GM21526 (cell line): ENCODE measurements around the gene SAMD13.

Experiments
- ATAC-seq: cut with Tn5 transposase; IDR thresholded peaks from one replicate; pipeline ENCODE4 v1.9.1; 2021; ENCODE audit warnings: moderate library complexity; ENCODE audit not compliant: unreplicated experiment, low FRiP score

The SAMD13 gene

DNA sequence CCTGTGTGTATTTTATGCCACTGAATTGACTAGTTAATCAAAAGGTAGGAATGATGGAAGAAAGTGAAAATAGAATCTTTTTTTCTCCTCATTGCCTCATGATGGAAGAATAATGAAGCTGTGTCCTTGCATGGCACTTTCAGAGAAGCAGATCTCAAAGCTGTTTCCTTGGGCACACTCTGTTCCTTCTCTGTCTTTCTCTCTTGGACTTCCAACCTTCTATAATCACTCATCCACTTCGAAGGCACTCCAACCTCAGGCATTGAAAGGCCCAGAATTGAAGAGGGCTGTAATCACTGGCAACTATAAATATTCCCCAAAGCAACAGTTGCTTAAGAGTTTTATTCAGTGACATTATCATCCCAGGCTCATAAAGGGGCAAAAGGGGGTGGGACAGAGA, 65.7 kb downstream of the SAMD13 start:
- no peak for ATAC-seq

DNA sequence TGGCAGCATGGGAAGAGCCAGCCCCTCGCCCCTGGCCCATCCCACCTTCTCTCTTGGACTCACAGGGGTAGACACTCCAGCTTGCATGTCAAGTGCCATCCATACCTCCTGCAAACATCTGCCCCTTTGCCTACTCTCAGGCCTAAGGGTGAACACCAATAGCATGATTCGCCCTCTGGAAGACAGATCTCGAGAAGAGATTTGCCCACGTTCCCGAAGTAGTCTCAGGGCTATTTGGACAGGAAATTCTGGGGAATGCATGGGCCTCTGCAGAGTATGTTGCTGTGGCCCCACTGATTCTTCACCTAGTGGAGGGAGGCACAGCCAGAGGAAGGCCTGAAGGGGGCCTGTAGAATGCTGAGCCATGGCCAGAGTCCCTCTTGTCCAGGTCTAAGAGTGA, 66.9 kb downstream of the SAMD13 start:
- no peak for ATAC-seq

DNA sequence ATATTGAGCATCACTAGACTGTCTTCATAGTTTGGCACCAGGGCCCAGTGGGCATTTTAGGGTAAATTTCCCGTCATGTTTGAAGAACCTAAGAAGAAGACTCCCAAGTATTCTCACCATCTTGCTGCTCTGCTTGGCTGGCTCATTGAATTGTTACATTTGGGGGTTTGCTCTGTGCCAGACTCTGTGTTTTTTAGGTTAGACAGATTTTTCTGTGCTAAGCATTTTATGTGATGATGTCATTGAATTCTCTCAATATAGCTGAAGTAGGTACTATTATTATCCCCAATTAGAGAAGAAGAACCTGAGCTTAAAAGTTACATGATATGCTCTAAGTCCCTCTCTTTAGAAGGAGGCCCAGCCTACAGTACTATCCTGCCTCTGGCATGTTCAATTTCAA, 68.8 kb downstream of the SAMD13 start:
- no peak for ATAC-seq

DNA sequence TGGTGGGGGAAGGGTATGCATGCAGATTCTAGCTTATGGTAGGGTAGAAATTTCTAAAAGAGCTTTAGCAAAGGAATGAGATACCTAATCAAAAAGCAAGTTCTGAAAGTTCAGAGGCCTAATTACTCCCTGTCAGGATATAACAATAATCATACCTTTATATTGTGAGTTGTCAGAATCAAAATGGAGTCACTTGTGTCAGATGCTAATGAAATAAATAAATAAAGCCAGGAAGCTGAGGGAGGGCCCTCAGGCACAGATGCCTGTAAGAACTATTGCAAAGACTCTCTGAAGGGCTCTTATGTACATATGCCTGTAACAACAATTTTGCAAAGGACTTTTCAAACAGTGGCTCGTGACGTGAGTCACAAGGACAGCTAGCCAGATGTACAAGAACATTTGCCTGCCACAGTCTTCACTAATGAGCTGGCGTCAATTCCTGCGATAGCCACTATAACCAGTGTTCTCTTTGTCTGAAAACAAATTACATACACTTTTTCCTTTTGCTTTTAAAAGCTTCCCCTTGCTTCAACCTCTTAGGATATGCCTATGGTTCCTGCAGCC, 69.4 kb downstream of the SAMD13 start:
- ATAC-seq = no peak

DNA sequence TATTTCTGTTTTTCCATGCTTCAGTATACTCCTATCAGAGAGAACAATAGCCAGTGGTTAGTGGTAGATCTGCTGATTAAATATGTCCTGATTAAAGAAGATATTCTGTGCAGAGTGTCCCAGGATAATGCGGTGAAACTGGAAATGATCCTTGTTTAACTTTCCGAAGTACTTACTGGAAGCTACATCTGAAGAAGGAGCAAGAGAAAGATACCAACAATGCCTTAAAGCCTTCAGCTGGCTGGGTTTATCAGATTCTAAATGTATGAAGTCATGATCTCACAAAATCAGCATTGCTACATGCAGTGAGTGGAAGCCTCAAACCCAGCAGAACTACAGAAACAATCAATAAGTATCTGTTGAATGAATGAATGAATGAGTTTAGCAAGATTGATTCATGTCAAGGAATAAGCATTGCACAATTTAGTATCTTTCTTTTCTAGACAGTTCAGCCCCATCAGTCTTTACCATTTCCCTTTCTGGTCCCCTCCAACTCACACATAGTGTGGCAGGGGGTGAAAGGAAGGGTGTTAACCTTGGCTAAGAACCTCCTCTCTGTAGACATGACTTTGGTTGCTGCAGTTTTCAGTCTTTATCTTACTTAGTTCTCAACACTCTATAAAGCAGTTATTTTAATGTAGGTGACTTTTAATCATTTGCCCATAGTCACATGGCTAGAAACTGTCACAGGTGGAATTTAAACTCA, 72.1 kb downstream of the SAMD13 start:
- no peak for ATAC-seq

- ATAC-seq = no peak
Measured at GRCh38 chr1:84374991-84375696, 73.6 kb downstream of the SAMD13 start.

- no peak for ATAC-seq
Measured at GRCh38 chr1:84376000-84376910, 74.7 kb downstream of the SAMD13 start.

DNA sequence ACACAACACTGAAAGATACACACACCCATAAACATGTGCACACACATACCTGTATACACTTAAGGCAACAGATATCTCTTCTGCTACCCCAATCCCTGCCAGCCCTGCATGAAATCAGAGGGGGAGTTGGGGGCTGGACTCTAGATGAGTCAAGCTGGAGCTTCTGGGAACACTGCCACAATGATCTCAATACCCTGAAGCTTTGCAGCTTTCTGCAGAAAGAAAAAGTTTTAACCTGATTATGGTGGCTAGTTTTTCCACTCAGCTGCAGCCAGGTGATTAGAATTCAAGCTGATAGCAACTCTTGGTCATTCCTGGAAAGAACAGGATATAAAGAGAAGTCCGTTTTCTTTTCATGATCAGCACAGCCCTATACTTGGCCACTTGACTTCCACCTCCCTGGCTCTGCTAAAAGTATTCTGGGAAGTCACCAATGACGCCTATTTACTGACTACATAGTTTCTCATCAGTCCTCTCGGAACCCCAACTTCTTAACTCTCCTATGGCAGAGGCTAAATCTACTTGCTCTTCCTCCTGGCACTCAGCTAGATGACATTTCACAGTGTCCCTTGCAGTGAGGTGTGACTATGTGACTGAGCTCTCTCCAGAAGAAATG, 76.1 kb downstream of the SAMD13 start:
- ATAC-seq = no peak

DNA sequence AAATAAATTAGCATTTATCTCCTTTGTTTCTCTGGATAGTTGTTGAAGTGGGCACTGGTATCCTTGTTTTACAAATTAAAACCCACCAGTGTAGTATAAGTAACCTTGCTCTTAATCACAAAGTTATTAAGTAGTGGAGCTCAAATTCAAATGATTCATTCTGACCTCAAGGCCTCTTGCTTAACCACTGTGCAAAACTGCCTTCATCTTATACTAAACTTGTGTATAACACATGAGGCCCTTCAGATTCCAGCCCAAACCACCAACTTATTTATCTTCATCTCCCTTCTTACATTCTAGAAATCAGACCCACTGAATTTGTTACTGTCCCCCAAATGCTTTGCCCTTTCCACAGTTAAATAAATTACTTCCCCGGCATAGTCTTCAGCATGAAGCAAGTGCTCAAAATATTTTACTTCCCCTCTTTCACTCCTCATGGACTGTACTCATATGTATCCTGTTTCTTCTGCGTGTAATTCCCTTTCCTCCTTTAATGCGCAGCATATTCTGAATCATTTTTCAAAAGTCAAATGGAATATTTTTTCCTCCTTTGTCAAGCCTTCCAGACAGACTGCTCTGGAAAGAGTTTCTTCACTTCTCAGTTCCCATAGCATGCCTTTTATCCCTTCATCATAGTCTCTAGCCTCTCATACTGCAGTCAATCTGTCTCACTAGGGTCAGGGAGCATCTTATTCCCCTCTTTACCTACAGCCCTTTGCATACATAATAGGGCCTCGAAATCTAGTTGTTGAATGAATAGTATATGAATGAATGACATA, 77.8 kb downstream of the SAMD13 start:
- ATAC-seq = no peak

DNA sequence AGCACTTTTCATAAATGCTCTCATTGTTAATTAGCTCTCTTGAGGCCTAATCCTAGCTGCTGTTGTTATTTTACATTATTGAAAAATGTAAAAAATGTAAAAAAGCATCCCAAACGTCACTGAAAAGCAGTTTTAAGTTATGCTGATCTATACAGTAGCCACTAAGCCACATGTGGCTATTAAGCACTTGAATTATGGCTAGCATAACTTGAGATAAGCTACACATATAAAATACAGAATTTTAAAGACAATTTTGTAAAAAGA, 78.3 kb downstream of the SAMD13 start:
- ATAC-seq = no peak

- ATAC-seq = no peak
Measured at GRCh38 chr1:84382127-84382526, 80.6 kb downstream of the SAMD13 start.

- no peak for ATAC-seq
Measured at GRCh38 chr1:84385347-84385746, 83.8 kb downstream of the SAMD13 start.

DNA sequence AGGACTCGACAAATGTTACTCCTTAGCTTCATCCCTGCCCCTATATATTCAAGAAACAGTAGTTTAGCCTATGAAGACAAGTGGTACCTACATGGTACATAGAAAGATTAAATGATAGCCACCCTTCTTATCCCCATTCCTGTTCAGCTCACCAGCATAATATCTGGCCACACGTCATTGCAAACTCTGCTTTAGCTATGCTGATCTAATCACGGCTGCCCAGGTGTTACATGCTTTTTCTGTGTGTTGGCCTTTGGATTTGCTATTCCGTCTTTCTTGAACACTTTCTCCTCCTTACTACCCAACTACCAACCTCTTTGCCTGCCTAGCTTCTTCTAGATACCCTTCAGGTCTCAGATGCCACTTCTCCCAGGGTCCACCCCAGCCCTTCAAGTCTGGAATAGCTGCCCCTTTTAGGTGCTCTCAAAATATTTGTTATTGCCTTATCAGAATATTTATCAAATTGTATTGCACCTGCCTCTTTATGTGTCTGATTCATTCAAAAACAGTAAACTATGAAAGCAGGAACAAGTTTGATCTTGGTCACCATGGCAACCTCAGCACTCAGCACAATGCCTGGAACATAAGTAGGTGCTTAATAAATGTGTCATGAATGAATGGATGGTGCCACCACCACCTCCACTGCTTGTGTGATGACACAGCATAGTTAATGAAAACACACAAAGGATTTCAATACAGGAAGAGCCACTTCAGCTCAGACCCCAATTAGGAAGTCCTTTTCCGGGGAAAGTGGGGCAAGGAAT, 85.4 kb downstream of the SAMD13 start:
- ATAC-seq = no peak

DNA sequence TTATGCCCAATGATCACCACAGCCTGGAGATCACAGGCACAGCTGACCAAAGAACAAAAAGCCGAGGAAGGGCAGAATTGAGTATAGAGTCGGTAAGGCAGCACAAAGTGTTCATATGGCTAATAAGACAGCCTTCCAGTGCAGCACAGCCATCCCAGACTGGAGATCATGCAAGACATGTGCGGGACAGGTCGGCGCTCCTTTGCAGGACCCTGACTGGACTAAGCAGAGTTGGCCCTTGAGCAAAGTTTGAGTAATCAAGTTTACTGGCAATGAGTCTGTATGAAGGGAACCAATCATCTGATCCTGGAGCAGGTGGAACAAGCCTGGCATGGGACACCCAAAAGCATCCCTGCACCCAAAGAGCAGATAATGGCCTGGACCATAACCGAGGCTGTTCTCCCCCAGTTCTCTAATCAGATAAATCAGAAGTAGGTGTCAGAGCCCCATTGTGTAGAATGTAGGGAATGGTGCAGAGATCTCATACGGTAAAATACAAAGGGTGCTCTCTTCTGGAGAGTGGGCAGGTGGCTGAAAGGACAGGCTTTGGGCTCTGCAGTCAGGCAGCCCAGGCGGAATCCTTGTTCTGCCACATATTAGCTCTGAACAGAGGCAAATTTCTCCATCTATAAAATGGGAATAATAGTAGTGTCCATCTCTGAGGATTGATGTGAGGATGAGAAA, 86.1 kb downstream of the SAMD13 start:
- no peak for ATAC-seq

DNA sequence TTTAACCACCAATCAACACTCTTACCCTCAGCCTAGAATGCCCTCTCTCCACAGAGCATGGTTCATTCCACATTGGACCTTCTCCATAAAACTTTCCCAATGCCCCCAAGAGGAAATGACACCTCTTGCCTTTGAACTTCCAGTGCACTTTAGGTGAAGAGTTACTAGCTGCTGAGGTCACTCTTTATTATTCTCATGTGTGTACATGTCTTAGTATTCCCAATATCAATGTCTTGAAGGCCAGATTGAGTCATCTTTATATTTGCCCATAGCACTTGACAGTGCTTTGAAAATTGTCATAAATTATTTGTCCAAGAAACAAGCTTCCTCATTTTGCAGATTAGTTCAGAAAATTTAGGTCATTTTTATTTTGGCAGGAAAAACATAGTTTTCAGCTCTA, 88.7 kb downstream of the SAMD13 start:
- no peak for ATAC-seq

GRCh38 chr1:84398175-84399155, 97.0 kb downstream of the SAMD13 start, which contains the start of gene DNASE2B:
TSS of gene DNASE2B (plus strand) at chr1:84398484. CDS start at chr1:84398565, 81 bp downstream.
- ATAC-seq = no peak
